ENCODE results near the gene CMC2. TPM values are rescaled to one million over a fixed set of nuclear protein-coding genes. Genes with fewer than 3 reads are reported as not detected.

Gene CMC2
- total and polyA plus RNA-seq, 2 of the 13 experiments (the other 11 are each of a cell fraction or from before 2014, with no cell fraction given) = 116 to 129 TPM

GRCh38 chr16:80923356-80923755, 83.3 kb downstream of the CMC2 start:
- Histone ChIP-seq H3K36me3 (replicated peaks in 1 of 2; ENCODE audit: control insufficient read depth in 1 of 2, insufficient read depth in 2 of 2, low read length in 2 of 2) (no peaks in the 10 kb centered on the region), H3K27ac (ENCODE audit: extremely low read length, insufficient read depth, low read length) (no peak overlapping the region), H3K9ac (ENCODE audit: insufficient read depth, low read depth, low read length) (no peak overlapping the region), H2AFZ (ENCODE audit: low read length) (no peak overlapping the region), H3K9me3 (ENCODE audit: low read length) (no peaks in the 10 kb centered on the region), H3K4me3 (replicated peaks in 1 of 3; ENCODE audit: insufficient read depth in 1 of 3, low read depth in 2 of 3, low read length in 3 of 3) (no peak overlapping the region), H3K27me3 (ENCODE audit: control insufficient read depth in 1 of 2, insufficient read depth in 2 of 2, low read length in 2 of 2) (no peaks in the 10 kb centered on the region), H4K20me1 (ENCODE audit: insufficient read depth, low read length) (no peaks in the 10 kb centered on the region), H3K79me2 (ENCODE audit: insufficient read depth, low read length) (no peaks in the 10 kb centered on the region), H3K4me1 (ENCODE audit: insufficient read depth, low read length) (no peaks in the 10 kb centered on the region), H3K4me2 (ENCODE audit: low read depth, low read length) (no peak overlapping the region)
- in situ Hi-C loops (cut with HindIII; ENCODE audit: extremely low pct_ligation_motif_present, low pct_unique_long_range_greater_than_20kb) (no loop called here), intact Hi-C loops (cut with micrococcal nuclease; ENCODE audit: unreplicated experiment) (no loop called here)
- CTCF ChIA-PET (ENCODE audit: low intra/inter-chr PET ratio, low total read pairs) = interaction anchor here (2.4 kb wide), 1 partner anchor 112 kb away, joined by 15 read pairs; the partner anchor contains the start of gene ATMIN
- TF ChIP-seq ZNF768 (CRISPR knock-in tag; IDR thresholded peaks at IDR 0.05) (peak; percentile 77; the same call in 1 of the 2 replicates), PAXIP1 (CRISPR knock-in tag; conservative IDR thresholded peaks at IDR 0.05) (no peak), ZNF572 (CRISPR knock-in tag; IDR thresholded peaks at IDR 0.05) (no peak), REST (IDR thresholded peaks at IDR 0.05; ENCODE audit: borderline replicate concordance in 1 of 2, low read depth in 1 of 2, low read length in 2 of 2) (no peak)
- TF ChIP-seq, protein P1, sequence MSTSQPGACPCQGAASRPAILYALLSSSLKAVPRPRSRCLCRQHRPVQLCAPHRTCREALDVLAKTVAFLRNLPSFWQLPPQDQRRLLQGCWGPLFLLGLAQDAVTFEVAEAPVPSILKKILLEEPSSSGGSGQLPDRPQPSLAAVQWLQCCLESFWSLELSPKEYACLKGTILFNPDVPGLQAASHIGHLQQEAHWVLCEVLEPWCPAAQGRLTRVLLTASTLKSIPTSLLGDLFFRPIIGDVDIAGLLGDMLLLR (CRISPR knock-in tag; IDR thresholded peaks at IDR 0.05) = no peak
- WGBS (ENCODE audit: low lambda C conversion rate) = 72% methylated on average over 4 of the region's 4 CpGs
- POLR2A ChIA-PET = no interaction called here
- FAIRE-seq = no peak
- no peak for ATAC-seq
- no peak for DNase-seq (ENCODE audit: low spot score)
- BruUV-seq (replicated peaks) = no TSS peak

Other genes starting within 250 kb of the CMC2 start
- 0.20 and 0.35 TPM in 2 replicates for gene CDYL2, start 202.3 kb downstream of the CMC2 start, total RNA-seq (2016; rRNA removed; fragmentation: Illumina TruSeq; extraction: Trizol)
- 0.07 TPM in 2 replicates for gene CDYL2, start 202.3 kb downstream of the CMC2 start, polyA plus RNA-seq (2011; rRNA removed)
- 129 and 193 TPM in 2 replicates for gene CENPN, start 329 bp upstream of the CMC2 start, total RNA-seq (2016; rRNA removed; fragmentation: Illumina TruSeq; extraction: Trizol)
- gene CENPN, start 329 bp upstream of the CMC2 start, polyA plus RNA-seq (2011; rRNA removed) = 17.3 and 29.7 TPM in 2 replicates
- gene ATMIN, start 29.0 kb upstream of the CMC2 start, total RNA-seq (2016; rRNA removed; fragmentation: Illumina TruSeq; extraction: Trizol) = 60.4 and 74.7 TPM in 2 replicates
- 30.4 and 34.6 TPM in 2 replicates for gene ATMIN, start 29.0 kb upstream of the CMC2 start, polyA plus RNA-seq (2011; rRNA removed)
- 0.38 and 1.9 TPM in 2 replicates for gene C16orf46, start 70.4 kb upstream of the CMC2 start, total RNA-seq (2016; rRNA removed; fragmentation: Illumina TruSeq; extraction: Trizol)
- gene C16orf46, start 70.4 kb upstream of the CMC2 start, polyA plus RNA-seq (2011; rRNA removed) = 0.39 and 0.55 TPM in 2 replicates
- 103 and 117 TPM in 2 replicates for gene GCSH, start 89.5 kb upstream of the CMC2 start, total RNA-seq (2016; rRNA removed; fragmentation: Illumina TruSeq; extraction: Trizol)
- 23.5 and 35.9 TPM in 2 replicates for gene GCSH, start 89.5 kb upstream of the CMC2 start, polyA plus RNA-seq (2011; rRNA removed)
- 0.11 TPM in 1 of 2 replicates, not detected in the other for gene BCO1, start 231.8 kb upstream of the CMC2 start, total RNA-seq (2016; rRNA removed; fragmentation: Illumina TruSeq; extraction: Trizol)
- gene BCO1, start 231.8 kb upstream of the CMC2 start, polyA plus RNA-seq (2011; rRNA removed) = not detected in 2 replicates